ENCODE results near the gene TCL1A. TPM values are rescaled to one million over a fixed set of nuclear protein-coding genes. Genes with fewer than 3 reads are reported as not detected.

The TCL1A gene
- total RNA-seq, 1 donor from 2014 or later = not detected

DNA sequence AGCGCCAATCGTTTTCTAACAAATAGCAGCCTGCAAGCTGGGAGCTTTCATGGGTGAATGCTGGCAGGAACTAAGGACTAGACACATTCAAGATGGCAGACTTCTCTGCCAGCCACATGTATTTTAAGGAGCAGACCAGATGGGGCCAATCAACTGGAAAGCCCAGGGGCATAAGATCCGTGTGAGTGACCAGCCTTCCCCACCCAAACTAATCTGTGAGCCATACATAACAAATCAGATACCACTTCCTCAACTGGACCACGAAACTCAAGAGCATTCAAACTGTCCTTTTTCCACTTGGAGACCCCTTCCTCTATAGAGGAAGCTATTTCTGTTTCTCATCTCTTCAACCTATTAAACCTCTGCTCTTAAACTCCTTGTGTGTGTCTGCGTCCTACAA is 18.0 kb downstream of the TCL1A start:
- peak in 1 of 2 donors; percentile 13 for DNase-seq (ENCODE audit: extremely low spot score in 2 of 2)
- Histone ChIP-seq H3K4me1 (no peaks in the 10 kb centered on the region), H3K4me3 (no peak overlapping the region), H3K27ac (no peak overlapping the region), H3K9me3 (no peaks in the 10 kb centered on the region), H3K36me3 (no peaks in the 10 kb centered on the region), H3K27me3 (no peaks in the 10 kb centered on the region)
- intact Hi-C loops (cut with DNase I) = loop anchor here (1.0 kb wide), 1 partner anchor 25 kb away; no protein-coding TSS in a partner anchor
- TF ChIP-seq, protein P1, sequence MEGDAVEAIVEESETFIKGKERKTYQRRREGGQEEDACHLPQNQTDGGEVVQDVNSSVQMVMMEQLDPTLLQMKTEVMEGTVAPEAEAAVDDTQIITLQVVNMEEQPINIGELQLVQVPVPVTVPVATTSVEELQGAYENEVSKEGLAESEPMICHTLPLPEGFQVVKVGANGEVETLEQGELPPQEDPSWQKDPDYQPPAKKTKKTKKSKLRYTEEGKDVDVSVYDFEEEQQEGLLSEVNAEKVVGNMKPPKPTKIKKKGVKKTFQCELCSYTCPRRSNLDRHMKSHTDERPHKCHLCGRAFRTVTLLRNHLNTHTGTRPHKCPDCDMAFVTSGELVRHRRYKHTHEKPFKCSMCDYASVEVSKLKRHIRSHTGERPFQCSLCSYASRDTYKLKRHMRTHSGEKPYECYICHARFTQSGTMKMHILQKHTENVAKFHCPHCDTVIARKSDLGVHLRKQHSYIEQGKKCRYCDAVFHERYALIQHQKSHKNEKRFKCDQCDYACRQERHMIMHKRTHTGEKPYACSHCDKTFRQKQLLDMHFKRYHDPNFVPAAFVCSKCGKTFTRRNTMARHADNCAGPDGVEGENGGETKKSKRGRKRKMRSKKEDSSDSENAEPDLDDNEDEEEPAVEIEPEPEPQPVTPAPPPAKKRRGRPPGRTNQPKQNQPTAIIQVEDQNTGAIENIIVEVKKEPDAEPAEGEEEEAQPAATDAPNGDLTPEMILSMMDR (IDR thresholded peaks at IDR 0.05) = no peak
- TF ChIP-seq POLR2AphosphoS5 (IDR thresholded peaks at IDR 0.05; ENCODE audit: insufficient read depth in 1 of 2, low read depth in 1 of 2) = no peak
- no peak for TF ChIP-seq POLR2A (IDR thresholded peaks at IDR 0.05)

DNA sequence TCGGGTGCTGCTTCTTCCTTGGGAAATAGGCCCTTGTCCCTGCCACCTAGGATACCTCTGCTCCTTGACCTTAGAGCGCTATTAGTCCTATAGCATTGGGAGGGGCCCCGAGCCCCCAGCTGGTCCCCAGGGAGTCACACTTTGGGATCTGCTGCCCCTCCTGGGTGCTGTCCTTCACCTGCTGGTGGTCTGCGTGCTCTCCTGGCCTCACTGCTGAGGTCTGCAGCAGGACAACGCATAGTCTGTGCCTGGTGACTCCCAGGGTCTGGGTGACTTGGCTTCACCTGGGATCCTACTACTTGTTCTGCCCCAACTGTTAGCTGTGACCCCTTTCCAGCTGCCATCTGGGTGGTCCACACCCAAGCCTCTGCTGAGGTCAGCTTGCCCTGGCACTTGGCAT is 18.9 kb downstream of the TCL1A start:
- no peaks in the 10 kb centered on the region for H3K27me3 ChIP-seq
- TF ChIP-seq POLR2AphosphoS5 (IDR thresholded peaks at IDR 0.05; ENCODE audit: insufficient read depth in 1 of 2, low read depth in 1 of 2) (no peak), POLR2A (IDR thresholded peaks at IDR 0.05) (no peak)
- TF ChIP-seq, protein P1 (IDR thresholded peaks at IDR 0.05) = no peak
- no peaks in the 10 kb centered on the region for H3K4me1 ChIP-seq
- no peaks in the 10 kb centered on the region for H3K36me3 ChIP-seq
- peak in 1 of 2 donors; percentile 56 for DNase-seq (ENCODE audit: extremely low spot score in 2 of 2)
- H3K9me3 ChIP-seq = no peaks in the 10 kb centered on the region
- H3K4me3 ChIP-seq = no peak overlapping the region
- intact Hi-C loops (cut with DNase I) = loop anchor here (1.0 kb wide), 1 partner anchor 26 kb away; no protein-coding TSS in a partner anchor
- no peak overlapping the region for H3K27ac ChIP-seq

DNA sequence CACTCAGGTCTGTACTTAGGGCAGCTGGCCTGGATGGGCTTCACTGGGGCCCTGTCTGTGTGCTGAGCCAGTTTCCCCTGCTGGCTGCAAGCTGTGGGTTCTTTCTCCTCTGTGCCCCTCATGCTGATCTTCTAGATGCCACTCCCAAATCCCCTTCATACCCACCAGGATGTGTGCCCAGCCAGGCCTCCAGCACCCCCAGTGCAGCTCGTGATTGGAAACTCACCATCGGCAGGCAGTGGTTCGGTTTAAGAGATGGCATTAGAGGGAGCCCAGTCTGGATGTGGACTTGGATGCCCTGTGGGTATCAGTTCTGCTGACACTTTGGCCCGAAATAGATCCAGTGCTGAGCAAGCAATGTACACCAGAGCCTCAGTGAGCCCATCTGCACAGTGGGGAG is 21.8 kb downstream of the TCL1A start:
- H3K4me1 ChIP-seq = no peaks in the 10 kb centered on the region
- intact Hi-C loops (cut with DNase I) = no loop called here
- no peaks in the 10 kb centered on the region for H3K36me3 ChIP-seq
- no peak overlapping the region for H3K4me3 ChIP-seq
- H3K27ac ChIP-seq = no peak overlapping the region
- no peaks in the 10 kb centered on the region for H3K9me3 ChIP-seq
- DNase-seq (ENCODE audit: extremely low spot score in 2 of 2) = peak in 1 of 2 donors; percentile 61
- H3K27me3 ChIP-seq = no peaks in the 10 kb centered on the region
- TF ChIP-seq POLR2A (IDR thresholded peaks at IDR 0.05) (no peak), POLR2AphosphoS5 (IDR thresholded peaks at IDR 0.05; ENCODE audit: insufficient read depth in 1 of 2, low read depth in 1 of 2) (no peak)
- TF ChIP-seq, protein P1 (IDR thresholded peaks at IDR 0.05) = no peak

DNA sequence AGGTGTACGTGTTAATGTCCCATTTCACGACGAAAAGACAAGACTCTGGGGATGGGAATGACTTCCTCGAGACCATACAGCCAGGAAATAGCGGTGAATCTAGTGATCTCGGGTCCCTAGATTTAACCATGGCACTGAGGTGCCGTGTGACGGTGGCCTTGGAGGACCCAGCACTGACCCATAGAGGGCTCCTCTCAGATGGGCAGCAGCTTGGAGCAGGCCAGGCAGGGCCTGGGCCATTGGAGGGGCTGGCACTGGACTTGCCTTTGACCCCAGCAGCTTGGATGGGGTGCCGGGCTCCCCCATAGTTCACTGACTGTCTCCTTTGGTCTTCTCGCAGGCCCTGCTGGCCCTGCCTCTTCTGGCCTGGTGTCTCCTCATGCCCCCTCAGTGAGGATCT is 22.3 kb downstream of the TCL1A start:
- no peaks in the 10 kb centered on the region for H3K36me3 ChIP-seq
- H3K9me3 ChIP-seq = no peaks in the 10 kb centered on the region
- H3K4me3 ChIP-seq = no peak overlapping the region
- H3K27me3 ChIP-seq = no peaks in the 10 kb centered on the region
- no peak overlapping the region for H3K27ac ChIP-seq
- peak; percentile 75 to 92 for DNase-seq (ENCODE audit: extremely low spot score in 2 of 2)
- H3K4me1 ChIP-seq = no peaks in the 10 kb centered on the region
- TF ChIP-seq POLR2A (IDR thresholded peaks at IDR 0.05) = no peak
- intact Hi-C loops (cut with DNase I) = no loop called here

DNA sequence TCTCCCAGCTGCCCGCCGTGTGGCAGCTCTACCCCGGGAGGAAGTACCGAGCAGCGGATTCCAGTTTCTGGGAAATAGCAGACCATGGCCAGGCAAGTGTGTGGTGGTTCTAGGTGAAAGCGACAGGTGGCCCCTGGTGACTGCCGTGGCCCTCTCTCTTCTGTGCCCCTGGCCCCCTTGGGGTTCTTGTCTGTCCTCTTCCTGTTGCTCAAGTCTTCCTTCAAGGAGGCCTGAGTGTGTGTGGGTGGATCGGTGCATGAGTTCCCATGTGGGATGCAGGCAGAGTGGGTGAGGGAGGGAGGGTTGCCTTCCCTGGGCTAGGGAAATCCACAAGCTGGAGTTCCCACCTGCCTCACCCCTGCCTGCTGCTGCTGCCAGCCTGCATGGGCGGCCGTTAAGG is 23.1 kb downstream of the TCL1A start:
- no peaks in the 10 kb centered on the region for H3K27me3 ChIP-seq
- H3K27ac ChIP-seq = no peak overlapping the region
- TF ChIP-seq POLR2A (IDR thresholded peaks at IDR 0.05) (no peak), POLR2AphosphoS5 (IDR thresholded peaks at IDR 0.05; ENCODE audit: insufficient read depth in 1 of 2, low read depth in 1 of 2) (no peak)
- TF ChIP-seq, protein P1 (IDR thresholded peaks at IDR 0.05) = no peak
- H3K9me3 ChIP-seq = no peaks in the 10 kb centered on the region
- peak in 1 of 2 donors; percentile 65 for DNase-seq (ENCODE audit: extremely low spot score in 2 of 2)
- intact Hi-C loops (cut with DNase I) = no loop called here
- H3K4me1 ChIP-seq = no peaks in the 10 kb centered on the region
- H3K36me3 ChIP-seq = no peaks in the 10 kb centered on the region
- no peak overlapping the region for H3K4me3 ChIP-seq

Data from vagina (tissue), 2 donors.